GM18507 (cell line): ENCODE results near the gene TFDP2.
"Not testable (repeated sequence)": the region's sequence is repeated elsewhere in the genome, so short reads cannot be mapped to it uniquely, and the experiment has no call there.

Experiments used
- DNase-seq: peaks from one replicate; pipeline ENCODE4 v3.0.0; 2011; ENCODE audit warnings: low read depth; ENCODE audit not compliant: insufficient read length; ENCODE audit errors: extremely low spot score
- FAIRE-seq: peaks from 2 replicates; lab custom pipeline; 2011; peaks lifted over from hg19 to GRCh38; lab: Jason Lieb, UNC

The TFDP2 gene

DNA sequence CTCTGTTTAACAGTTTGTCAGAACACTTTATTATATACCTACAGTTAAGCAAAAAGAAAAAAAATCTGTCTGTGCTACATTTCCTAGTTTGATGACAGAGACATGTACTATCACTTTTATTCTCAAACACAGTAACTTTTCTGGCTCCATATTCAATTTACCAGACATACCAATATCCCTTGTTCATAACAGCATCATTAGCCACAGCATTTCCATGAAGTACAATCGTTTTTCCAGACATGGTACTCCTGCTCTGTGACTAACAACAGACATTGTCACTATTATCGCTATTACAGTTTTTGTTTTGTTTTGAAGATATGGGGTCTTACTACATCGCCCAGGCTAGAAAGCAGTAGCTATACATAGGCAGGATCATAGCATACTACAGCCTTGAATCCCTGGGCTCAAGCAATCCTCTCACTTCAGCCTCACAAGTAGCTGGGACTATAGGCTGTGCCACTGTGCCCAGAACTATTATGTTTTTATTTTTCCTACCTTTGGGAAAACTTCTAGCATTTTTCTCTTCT is 14.5 kb downstream of the TFDP2 start:
- no peak for DNase-seq
- no peak for FAIRE-seq

- DNase-seq: no peak
- FAIRE-seq: no peak
Observed at GRCh38 chr3:142129516-142130171, 19.7 kb downstream of the TFDP2 start.

DNA sequence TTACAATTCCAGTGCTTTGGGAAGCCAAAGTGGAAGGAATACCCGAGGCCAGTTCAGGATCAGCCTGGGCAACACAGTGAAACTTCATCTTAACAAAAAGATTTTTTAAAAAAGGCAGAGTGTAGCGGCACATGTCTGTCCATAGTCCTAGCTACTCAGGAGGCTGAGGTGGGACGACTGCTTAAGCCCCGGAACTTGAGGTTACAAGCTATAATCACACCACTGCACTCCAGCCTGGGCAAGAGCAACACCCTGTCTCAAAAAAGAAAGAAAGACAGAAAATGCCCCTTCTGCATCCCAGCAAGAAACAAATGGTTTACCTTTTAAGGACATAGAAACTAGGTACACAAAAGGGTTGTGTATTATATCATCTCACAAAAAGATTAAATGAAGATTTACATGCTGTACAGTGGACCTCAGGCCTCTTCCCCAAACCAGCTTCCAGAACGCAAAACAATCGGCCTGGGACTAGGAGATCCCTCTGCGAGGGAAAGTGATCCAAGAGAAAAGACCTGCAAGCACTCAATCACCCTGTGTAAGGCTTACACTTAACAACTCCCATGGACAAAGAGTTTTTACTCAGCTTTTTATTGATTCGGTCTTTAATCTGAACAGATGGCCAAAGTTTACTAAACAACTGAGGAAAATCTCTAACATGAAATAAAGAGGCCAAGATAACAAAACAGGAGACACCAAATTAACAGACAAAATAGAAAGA is 21.2 kb downstream of the TFDP2 start:
- no peak for FAIRE-seq
- DNase-seq: no peak

- FAIRE-seq: no peak
- DNase-seq: no peak
Observed at GRCh38 chr3:142124243-142124642, 25.1 kb downstream of the TFDP2 start.

GRCh38 chr3:142120707-142121106 is 28.6 kb downstream of the TFDP2 start:
- no peak for FAIRE-seq

DNA sequence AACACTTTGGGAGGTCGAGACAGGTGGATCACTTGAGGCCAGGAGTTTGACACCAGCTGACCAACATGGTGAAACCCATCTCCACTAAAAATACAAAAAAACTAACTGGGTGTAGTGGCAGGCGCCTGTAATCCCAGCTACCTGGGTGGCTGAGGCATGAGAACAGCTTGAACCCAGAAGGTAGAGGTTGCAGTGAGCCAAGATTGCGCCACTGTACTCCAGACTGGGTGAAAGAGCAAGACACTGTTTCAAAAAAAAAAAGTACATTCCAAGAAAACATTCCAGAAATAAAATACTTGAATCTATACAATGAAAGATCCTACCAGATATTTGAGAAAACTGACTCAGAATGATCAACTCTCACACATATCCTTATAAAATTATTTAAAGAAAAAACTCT is 30.4 kb downstream of the TFDP2 start:
- FAIRE-seq (no peak), DNase-seq (no peak)

More at GRCh38 chr3:142120707-142121106, 28.6 kb downstream of the TFDP2 start:
- DNase-seq: no peak

GRCh38 chr3:142117056-142117851 is 32.1 kb downstream of the TFDP2 start:
- FAIRE-seq (no peak), DNase-seq (no peak)

DNA sequence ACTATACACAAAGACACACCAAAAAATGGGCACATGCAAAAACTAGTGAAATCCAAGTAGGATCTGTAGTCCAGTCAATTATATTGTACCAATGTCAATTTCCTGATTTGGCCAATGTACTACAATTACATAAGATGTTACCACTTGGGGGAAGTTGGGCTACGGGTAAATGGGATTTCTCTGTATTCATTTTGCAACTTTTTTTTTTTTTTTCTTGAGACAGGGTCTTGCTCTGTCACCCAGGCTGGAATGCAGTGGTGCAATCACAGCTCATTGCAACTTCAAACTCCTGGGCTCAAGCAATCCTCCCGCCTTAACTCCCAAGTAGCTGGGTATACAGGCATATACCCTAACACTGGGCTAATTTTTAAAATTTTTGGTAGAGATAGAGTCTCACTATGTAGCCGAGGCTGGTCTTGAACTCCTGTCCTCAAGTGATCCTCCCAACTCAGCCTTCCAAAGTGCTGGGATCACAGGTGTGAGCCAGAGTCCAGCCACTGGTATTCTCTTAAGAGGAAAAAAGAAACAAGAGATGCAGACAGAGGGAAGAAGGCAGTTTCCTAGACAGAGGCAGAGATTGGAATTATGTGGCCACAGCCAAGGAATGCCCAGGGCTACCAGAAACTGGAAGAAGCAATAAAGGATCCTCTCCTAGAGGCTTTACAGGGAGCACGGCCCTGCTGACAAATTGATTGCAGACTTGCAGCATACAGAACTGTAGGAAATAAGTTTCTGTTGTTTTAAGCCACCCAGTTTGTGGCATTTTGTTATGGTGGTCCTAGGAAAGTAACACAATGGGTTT is 33.3 kb downstream of the TFDP2 start:
- FAIRE-seq (no peak), DNase-seq (no peak)

DNA sequence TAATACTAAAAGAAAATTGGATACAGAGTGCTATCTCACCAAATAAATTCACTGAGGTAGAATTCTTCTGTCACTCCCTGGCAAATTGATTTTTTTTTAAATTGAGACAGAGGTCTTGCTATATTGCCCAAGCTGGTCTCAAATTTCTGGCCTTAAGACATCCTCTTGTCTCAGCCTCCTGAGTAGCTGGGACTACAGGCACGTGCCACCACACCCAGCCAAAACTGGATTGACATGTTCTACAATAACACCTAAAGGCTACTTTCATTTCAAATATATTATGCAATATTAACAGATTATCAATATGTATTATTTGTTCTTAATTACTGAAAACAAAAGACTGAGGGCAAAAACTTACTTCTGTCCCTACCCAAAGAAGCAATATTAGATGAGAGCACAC is 36.7 kb downstream of the TFDP2 start:
- FAIRE-seq: no peak
- DNase-seq: no peak

- FAIRE-seq: no peak
Observed at GRCh38 chr3:142106548-142106947, 42.8 kb downstream of the TFDP2 start.

GRCh38 chr3:142105991-142106390 is 43.4 kb downstream of the TFDP2 start:
- DNase-seq (no peak), FAIRE-seq (no peak)

More at GRCh38 chr3:142106548-142106947, 42.8 kb downstream of the TFDP2 start:
- DNase-seq: no peak

DNA sequence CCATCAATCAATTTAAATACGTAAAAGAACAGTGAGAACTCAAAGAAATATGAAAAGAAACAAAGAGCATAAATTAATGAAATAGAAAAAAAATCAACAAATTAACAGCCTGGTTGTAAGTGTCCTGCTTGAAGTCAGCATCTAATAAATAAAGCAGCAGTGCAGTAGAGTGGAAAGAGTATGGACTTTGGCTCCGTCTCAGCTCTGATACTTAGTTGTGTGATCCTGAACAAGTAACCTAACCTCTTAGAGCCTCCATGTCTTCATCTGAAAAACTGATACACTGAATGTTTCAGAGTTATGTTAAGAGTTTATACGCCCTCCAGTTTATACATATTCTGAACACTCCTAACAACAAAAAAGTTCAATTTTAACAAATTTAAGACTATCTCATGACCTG is 44.6 kb downstream of the TFDP2 start:
- DNase-seq (no peak), FAIRE-seq (peak; percentile 18)

- no peak for FAIRE-seq
- DNase-seq: no peak
Observed at GRCh38 chr3:142098964-142099363, 50.4 kb downstream of the TFDP2 start.

DNA sequence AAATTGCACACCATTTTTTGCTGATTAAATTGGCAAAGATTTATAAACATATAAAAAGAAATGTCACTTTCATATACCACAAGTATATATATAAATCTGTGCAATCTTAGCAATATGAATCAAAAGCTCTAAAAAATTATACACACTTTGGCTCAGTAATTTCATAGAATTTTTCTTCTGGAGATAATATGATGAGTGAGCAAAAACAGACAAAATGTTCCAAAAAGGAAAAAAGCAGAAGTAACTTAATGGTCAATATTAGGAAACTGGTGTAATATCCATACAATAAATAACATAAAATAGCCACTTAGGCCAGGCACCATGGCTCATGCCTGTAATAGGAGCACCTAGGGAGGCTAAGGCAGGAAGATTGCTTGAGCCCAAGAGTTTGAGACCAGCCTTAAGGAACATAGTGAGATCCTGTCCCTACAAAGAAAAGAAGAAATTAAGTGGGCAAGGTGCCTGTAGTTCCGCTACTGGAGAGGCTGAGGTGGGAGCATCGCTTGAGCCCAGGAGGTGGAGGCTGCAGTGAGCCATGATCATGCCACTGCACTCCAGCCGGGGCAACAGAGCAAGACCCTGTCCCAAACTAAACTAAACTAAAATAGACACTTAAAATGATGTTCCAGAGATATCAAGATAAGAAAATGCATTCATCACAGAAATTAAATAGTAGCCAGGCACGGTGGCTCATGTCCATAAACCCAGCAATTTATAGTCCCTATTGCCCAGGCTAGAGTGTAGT is 52.1 kb downstream of the TFDP2 start:
- FAIRE-seq (no peak), DNase-seq (no peak)

DNA sequence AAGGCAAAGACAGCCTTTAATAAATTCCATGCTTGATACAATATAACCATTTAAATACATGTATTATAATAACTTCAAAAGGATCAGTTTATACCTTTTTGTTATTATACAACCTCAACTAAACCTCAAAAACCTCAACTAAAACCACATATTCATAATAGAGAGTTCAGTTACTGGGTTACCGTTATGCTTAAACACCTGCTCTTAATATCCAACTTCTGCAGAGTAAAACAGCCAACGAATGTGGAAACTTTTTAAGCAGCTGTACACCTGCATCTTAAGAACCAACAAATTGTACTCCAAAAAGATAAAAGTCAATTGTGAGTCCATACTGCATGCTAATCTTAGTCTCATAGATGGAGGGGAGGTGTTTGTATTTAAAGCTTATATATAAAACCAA is 53.5 kb downstream of the TFDP2 start:
- no peak for DNase-seq
- FAIRE-seq: no peak

DNA sequence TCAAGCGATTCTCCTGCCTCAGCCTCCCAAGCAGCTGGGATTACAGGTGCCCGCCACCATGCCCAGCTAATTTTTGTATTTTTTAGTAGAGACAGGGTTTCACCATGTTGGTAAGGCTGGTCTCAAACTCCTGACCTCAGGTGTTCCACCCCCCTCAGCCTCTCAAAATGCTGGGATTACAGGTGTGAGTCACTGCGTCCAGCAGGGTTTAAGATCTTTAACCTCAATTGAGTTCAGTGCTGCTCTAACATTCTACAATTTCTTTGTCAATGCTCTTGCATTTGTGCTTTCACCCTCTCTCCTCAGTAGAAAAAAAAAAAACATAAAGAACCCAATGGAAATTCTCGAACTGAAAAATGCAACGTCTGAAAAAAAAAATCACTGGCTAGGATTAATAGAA is 60.4 kb downstream of the TFDP2 start:
- DNase-seq, FAIRE-seq: not testable (repeated sequence)

- FAIRE-seq (no peak), DNase-seq (no peak)
Observed at GRCh38 chr3:142088522-142088921, 60.8 kb downstream of the TFDP2 start.

GRCh38 chr3:142087676-142088075 is 61.7 kb downstream of the TFDP2 start:
- FAIRE-seq: no peak

DNA sequence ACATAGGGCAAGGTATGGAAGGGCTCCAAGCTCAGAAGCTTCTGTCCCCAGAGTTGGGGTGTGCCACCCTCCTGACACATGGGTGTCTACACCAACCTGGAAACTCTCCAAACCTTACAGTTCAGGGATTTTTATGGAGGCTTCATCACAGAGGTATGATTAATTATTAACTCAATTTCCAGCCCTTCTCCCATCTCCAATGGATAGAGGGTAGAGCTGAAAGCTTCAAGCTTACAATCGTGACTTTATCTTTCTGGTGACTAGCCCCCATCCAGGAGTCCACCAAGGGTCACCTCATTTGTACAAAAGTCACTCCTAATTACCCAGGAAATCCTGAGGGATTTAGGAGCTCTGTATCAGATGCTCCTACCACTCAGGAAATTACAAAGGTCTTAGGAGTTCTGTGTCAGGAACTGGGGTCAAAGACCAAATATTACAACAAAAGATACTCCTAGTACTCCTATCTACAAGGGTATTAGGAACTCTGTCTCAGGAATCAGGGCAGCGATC is 62.7 kb downstream of the TFDP2 start:
- no peak for FAIRE-seq

More at GRCh38 chr3:142087676-142088075, 61.7 kb downstream of the TFDP2 start:
- no peak for DNase-seq

More for the DNA sequence above, 62.7 kb downstream of the TFDP2 start:
- DNase-seq: no peak
